ENCODE measurements around the gene D2HGDH.
"Not testable (repeated sequence)": the region's sequence is repeated elsewhere in the genome, so short reads cannot be mapped to it uniquely, and the experiment has no call there.

D2HGDH gene

DNA sequence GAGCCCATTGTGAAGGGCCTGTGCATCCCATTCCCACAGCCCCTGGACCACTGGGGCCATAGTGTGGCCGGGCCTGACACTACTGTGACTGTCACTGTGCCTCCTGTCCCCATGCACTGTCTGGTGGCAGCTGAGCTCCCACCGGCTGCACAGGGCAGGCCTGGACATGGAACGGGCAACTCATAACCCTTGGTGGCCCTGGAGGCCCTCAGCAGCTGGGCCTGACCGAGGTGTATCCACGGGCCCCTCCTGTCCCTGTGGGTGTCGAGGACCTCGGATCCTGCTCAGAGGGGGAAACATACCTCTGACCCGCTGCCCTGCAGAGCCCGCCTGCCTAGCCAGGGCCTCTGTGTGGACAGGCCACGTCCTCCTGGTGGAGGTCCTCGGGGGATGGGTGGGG lies 34.4 kb downstream of the D2HGDH start:
- no peak for DNase-seq (ENCODE audit: low spot score)

DNA sequence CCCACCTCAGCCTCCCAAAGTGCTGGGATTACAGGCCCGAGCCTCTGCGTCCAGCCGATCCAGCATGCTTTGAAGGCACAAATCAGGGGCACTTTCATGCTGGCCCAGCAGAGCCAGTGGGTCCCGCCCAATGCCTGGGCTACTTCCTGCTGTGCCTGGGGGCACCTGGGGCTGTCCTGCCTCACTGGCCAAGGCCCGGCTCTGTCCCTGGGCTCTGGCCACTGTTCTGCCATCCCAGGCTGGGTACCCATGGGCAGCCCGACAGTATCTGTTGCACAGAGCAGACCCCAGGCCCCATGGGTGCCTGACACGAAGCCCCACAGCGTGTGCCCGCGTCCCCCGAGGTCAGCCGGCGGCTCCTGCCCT lies 35.4 kb downstream of the D2HGDH start:
- no peak for DNase-seq (ENCODE audit: low spot score)

DNA sequence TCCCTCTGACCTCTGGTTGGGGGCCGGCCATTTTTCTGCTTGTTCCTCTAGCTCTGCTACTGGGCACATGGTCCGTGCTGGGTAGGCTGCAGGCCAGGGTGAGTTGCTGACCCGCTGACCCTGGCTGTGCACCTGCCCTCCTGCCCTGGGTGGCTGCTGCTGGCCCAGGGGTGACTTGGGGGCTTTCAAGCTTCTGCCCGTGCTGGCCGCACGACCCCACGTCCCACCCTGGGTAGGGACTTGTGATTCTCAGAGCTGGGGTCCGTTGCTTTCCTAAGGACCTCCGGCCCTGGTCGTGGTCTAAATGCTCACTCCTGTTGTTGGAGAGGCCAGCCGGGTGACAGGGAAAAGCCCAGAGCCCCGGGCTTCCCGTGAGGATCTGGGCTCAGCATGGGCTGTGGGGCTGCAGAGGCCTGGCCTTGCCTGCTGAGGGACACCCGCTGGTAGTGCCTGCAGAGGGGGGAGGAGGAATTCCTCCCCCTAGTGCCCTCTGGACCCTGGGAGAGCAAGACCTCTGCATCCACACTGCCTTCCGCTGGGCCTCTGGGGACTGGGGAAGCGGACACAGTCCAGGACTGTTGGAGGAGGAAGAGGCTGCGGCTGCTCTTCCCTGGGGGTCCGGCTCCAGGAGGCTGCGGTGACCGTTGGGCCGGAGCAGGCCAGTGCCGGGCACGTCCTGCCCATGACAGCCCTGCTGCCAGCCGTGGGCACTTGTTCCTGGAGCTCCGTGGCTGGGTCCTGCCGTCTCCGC lies 35.9 kb downstream of the D2HGDH start:
- DNase-seq (ENCODE audit: low spot score), result no peak

- no peak for DNase-seq (ENCODE audit: low spot score)
Measured at GRCh38 chr2:241770936-241771285, 36.5 kb downstream of the D2HGDH start.

DNA sequence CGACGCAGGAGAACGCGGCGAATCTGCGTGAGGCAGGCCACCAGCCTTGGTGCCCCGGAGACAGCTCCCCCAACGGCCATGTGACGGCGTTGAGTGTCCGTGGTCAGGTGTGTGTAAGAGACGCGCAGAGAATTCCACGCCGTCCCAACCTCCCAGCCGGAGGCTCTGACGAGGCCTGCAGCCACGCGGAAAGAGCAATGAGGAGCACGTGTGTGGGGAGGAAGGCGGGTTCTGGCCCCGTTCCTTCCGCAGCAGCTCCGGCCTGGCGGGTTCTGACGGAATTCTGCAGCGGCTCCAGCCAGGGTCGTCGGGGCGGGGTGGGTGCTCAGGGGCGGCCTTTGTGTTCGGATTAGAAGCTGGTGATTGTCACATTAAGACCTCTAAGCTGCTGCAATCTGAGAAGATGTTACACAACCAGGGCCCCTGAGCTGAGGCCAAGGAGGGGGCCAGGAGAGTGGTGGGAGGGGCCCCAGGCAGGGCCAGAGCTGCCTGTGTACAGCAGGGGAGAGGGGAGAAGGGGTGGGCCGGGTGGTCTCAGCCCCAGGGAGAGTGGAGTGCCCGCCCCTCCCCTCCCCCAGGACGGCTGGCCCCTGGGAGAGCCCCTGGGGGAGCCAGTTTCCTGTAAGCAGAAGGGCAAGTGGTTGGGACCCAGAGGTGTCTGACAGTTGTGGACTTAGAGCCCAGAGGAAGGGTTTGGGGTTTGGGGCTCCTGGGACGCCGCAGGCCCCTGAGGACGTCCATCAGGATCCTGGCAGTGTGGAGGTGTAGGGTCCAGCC lies 37.0 kb downstream of the D2HGDH start:
- no peak for DNase-seq (ENCODE audit: low spot score)

DNA sequence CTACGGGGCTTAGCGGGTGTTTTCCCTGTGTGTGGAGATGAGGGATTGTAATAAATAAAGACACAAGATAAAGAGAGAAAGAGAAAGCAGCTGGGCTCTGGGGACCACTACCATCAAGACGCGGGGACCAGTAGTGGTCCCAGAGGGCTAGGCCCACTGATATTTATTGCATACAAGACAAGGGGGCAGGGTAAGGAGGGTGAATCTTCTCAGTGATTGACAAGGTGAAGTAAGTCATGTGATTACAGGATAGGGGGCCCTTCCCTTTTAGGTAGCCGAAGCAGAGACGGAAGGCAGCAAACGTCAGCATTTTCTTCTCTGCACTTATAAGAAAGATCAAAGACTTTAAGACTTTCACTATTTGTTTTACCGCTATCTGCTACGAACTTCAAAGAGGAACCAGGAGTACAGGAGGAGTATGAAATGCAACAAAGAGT lies 37.7 kb downstream of the D2HGDH start:
- DNase-seq (ENCODE audit: low spot score), result peak; percentile 6

GRCh38 chr2:241773511-241774418 lies 39.3 kb downstream of the D2HGDH start:
- peak; percentile 44 for DNase-seq (ENCODE audit: low spot score)

DNA sequence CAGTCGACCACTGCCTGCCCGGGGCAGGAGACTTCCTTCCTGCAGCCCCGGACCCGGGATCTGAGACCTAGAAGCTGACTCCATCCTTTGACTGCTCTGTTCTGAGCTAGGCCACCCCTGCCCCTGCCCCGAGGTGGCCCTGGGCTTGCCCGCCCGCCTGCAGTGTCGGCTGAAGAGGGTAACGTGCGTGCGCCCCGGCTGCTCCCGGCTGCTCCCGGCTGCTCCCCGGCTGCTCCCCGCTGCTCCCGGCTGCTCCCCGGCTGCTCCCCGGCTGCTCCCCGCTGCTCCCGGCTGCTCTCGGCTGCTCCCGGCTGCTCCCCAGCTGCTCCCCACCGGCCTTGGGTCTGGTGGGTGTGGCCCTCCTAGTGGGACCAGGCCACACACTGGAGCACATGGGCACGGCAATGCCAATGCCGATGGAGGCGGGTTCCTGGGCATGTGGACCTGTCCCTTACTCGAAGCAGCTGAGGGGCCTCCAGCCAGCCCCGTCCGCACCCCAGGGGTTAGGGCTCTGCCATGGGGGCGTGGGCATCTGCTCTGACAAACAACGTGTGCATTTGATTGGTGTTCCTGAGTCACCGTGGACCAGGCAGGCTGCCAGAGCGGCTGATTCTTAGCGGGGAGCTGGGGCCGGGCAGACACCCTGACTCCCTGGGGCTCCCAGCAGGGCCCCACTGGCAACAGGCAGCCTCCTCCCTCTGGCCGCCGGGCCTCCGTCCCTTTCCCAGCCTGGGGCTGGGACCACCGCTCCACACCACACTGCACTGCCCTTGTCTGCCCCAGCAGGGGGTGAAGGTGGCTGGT lies 40.2 kb downstream of the D2HGDH start:
- peak; percentile 82 for DNase-seq (ENCODE audit: low spot score)

GRCh38 chr2:241775223-241776177 lies 41.1 kb downstream of the D2HGDH start:
- DNase-seq (ENCODE audit: low spot score), result peak; percentile 62

GRCh38 chr2:241776336-241777169 lies 42.1 kb downstream of the D2HGDH start, which contains the start of gene GAL3ST2:
GAL3ST2 (plus strand) TSS chr2:241776822; CDS start chr2:241776956, 134 bp downstream.
- DNase-seq (ENCODE audit: low spot score), result no peak

GRCh38 chr2:241777170-241777685 lies 42.8 kb downstream of the D2HGDH start:
- DNase-seq (ENCODE audit: low spot score), result no peak

DNA sequence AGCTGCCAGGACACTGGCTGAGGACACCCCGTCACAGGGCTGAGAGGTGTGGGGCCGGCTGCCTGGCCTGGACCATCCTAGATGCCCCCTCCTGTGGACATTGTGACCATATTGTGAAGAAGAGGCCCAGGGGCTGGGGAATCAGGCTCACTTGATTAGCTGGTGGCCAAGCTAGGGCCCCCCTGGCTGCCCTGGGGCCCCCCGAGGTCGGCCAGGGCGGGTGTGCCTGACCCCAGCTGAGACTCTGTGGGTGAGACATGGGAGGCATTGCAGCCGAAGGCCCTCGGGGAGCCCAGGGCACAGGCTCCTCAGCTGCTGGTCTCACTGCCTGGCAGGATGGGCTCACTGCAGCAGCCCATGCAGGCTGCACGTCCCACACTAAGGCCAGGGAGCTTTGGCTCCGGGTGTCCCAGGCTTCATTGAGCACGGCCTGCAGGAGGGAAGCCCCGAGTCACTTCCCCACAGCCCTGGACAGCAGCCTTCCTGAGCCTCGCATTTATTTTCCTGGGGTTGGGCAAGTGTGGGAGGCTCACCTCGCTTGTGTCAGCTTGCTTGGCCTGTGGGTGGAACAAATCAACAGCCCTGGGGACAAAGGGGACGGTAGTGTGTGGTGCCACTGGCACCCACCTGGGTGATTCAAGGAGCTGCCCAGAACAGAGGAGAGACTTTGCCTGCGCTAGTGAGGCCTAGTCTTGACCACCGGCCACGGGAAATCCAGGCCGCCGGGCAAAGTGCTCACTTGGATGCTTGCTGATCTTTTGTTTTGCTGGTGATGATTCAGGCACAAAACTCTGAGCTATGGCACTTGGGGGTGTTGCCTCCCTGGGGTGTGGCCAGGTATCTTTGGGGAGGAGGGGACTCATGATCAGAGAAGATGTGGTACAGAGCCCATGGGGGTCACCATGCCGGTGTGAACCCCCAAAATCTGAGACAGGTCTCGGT lies 43.5 kb downstream of the D2HGDH start:
- DNase-seq (ENCODE audit: low spot score), result no peak

DNA sequence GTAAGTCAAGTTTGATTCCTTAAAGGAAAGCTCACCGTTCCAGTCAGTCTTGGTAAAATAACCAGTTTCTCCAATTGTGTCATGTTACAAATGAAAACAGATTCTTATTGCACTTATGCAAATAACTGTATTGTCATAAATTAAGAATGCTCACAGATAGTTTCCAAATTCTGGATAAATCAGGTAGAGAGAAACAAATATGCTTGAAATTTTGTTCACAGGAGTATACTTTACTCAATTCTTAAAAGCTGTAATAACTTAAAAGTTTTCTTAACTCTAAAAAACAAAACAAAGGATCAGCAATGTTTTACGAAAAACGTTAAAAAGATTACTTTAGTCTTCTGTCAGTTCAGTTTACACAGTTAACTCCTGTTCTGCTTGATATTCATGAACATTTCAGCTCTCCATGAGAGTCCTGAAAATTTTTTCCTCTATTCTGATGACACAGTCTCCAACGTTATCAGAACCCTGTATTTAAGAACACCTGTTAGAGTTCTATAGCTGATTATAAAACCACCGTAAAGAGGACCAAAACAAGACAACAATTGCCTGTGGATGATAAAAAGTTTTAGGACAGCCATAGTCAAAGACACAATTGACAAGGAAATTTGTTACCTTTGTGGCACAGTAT lies 46.6 kb downstream of the D2HGDH start:
- no peak for DNase-seq (ENCODE audit: low spot score)

GRCh38 chr2:241782053-241782452 lies 47.6 kb downstream of the D2HGDH start:
- DNase-seq (ENCODE audit: low spot score), result not testable (repeated sequence)

- DNase-seq (ENCODE audit: low spot score), result no peak
Measured at GRCh38 chr2:241788135-241788534, 53.7 kb downstream of the D2HGDH start.

GRCh38 chr2:241788572-241788971 lies 54.1 kb downstream of the D2HGDH start:
- DNase-seq (ENCODE audit: low spot score), result no peak

DNA sequence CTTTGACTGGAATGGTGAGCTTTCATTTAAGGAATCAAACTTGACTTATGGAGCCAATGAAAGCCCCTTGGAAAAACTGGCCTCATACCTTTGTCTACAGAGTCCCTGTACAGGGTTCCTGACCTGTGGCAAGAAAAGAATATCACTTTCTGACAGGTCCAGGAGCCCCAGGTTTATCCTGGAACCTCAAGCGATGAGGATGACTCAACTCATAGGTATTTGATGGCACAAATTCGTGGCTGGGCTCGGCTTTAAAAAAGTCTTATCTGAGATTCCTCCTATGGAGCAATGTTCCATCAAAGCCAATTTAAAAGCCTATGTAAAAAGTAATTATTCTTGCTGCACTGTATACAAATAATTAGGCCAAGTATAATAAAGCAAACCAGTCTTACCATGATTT lies 57.0 kb downstream of the D2HGDH start:
- DNase-seq (ENCODE audit: low spot score), result peak; percentile 56

GRCh38 chr2:241793385-241793784 lies 59.0 kb downstream of the D2HGDH start:
- no peak for DNase-seq (ENCODE audit: low spot score)

All from SW480 (cell line).